ENCODE measurements around the gene GFRA4.

Gene GFRA4

DNA sequence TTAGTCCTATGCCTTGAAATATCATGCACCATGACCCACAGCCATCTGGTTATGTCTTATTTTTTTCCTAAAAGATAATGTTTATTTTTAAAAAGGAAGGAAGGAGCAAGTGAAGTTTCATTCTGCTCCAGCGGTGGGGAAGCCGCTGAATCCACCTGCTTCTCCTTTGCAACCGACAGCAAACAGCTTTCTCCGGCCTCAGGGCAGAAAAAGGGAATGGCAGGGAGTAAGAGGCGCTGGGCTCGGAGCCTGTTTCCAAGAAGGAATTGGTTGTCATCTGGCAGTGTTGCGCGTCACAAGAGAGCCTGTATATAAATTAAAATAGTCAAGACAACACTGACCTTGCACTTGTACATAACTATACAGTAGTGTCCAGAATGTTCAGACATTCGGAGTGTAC lies 14.2 kb downstream of the GFRA4 start:
- H3K36me3 ChIP-seq, result no peaks in the 10 kb centered on the region
- TF ChIP-seq CTCF (IDR thresholded peaks at IDR 0.05; ENCODE audit: low read depth, low read length), result no peak
- H3K4me1 ChIP-seq, result peaks cover 20% of the 10 kb centered on the region
- H3K9me3 ChIP-seq, result no peaks in the 10 kb centered on the region
- no peak overlapping the region for H3K4me3 ChIP-seq (ENCODE audit: low read depth, low read length)
- H3K27me3 ChIP-seq, result no peaks in the 10 kb centered on the region
- peak; percentile 49 for DNase-seq

GRCh38 chr20:3647473-3647872 lies 15.7 kb downstream of the GFRA4 start:
- Histone ChIP-seq H3K4me1 (peaks cover 20% of the 10 kb centered on the region), H3K36me3 (no peaks in the 10 kb centered on the region), H3K4me3 (ENCODE audit: low read depth, low read length) (no peak overlapping the region), H3K9me3 (no peaks in the 10 kb centered on the region), H3K27me3 (no peaks in the 10 kb centered on the region)
- TF ChIP-seq CTCF (IDR thresholded peaks at IDR 0.05; ENCODE audit: low read depth, low read length), result no peak
- no peak for DNase-seq

- Histone ChIP-seq H3K4me3 (ENCODE audit: low read depth, low read length) (no peak overlapping the region), H3K27me3 (no peaks in the 10 kb centered on the region), H3K9me3 (no peaks in the 10 kb centered on the region), H3K4me1 (peaks cover 20% of the 10 kb centered on the region), H3K36me3 (no peaks in the 10 kb centered on the region)
- DNase-seq, result peak; percentile 42
- no peak for TF ChIP-seq CTCF (IDR thresholded peaks at IDR 0.05; ENCODE audit: low read depth, low read length)
Measured at GRCh38 chr20:3646651-3647050, 16.5 kb downstream of the GFRA4 start.

- peaks cover 20% of the 10 kb centered on the region for H3K4me1 ChIP-seq
- no peak for TF ChIP-seq CTCF (IDR thresholded peaks at IDR 0.05; ENCODE audit: low read depth, low read length)
- H3K9me3 ChIP-seq, result no peaks in the 10 kb centered on the region
- DNase-seq, result no peak
- no peak overlapping the region for H3K4me3 ChIP-seq (ENCODE audit: low read depth, low read length)
- H3K27me3 ChIP-seq, result no peaks in the 10 kb centered on the region
- no peaks in the 10 kb centered on the region for H3K36me3 ChIP-seq
Measured at GRCh38 chr20:3646067-3646440, 17.1 kb downstream of the GFRA4 start.

DNA sequence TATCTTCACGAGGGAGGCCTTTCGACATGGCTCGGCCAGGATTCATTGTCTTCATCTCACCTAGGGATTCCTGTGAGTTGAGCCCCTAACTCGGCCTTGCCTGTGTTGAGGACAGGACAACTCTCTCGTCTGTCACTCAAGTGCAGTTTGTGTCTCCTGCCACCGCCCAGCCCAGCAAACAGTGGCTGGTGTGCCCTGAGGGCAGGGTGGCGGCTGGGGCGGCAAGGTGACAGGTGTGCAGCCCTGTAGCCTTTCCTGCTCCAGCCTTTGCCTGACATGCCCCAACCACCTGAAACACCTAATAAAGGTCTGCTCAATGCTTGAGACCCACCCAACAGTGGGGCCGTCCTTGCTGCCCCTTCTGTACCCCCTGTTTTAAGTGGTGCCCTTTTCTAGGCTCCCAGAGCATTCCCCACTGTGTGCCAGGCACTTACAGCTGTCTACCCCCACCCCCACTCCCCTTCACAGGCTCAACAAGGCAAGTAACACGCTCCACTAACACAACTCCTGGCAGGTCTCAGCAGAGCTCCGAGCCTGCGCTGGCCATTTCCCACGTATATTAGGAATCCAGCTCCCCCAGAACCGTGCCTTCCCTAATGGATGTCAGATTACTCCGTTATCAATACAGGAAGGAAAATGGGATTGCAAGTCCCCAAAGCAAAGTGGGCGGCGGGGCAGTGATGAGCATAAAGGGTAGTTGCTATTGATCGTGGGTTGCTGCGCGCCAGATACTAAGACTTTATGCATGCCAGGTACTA lies 17.7 kb downstream of the GFRA4 start:
- Histone ChIP-seq H3K4me1 (peaks cover 20% of the 10 kb centered on the region), H3K9me3 (no peaks in the 10 kb centered on the region), H3K36me3 (no peaks in the 10 kb centered on the region), H3K4me3 (ENCODE audit: low read depth, low read length) (no peak overlapping the region), H3K27me3 (no peaks in the 10 kb centered on the region)
- DNase-seq, result no peak
- no peak for TF ChIP-seq CTCF (IDR thresholded peaks at IDR 0.05; ENCODE audit: low read depth, low read length)

- Histone ChIP-seq H3K36me3 (no peaks in the 10 kb centered on the region; the same call in 1 of the 2 replicates), H3K9me3 (no peaks in the 10 kb centered on the region), H3K4me3 (ENCODE audit: low read depth, low read length) (no peak overlapping the region), H3K27me3 (no peaks in the 10 kb centered on the region), H3K4me1 (peaks cover 3% of the 10 kb centered on the region; the same call in 1 of the 2 replicates)
- no peak for TF ChIP-seq CTCF (IDR thresholded peaks at IDR 0.05; ENCODE audit: low read depth, low read length)
- DNase-seq, result no peak
Measured at GRCh38 chr20:3640259-3640658, 22.9 kb downstream of the GFRA4 start.
